Measurements from ENCODE around the gene CDC42EP1. TPM values are rescaled to one million over a fixed set of nuclear protein-coding genes. Genes with fewer than 3 reads are reported as not detected.
"Not testable (repeated sequence)": the region's sequence is repeated elsewhere in the genome, so short reads cannot be mapped to it uniquely, and the experiment has no call there.

CDC42EP1 gene
- total RNA-seq, 1 donor from 2014 or later = 39.1 TPM

GRCh38 chr22:37601540-37602442 lies 41.5 kb downstream of the CDC42EP1 start:
- Mint-ChIP-seq H3K27ac (no peak overlapping the region), H3K9me3 (no peaks in the 10 kb centered on the region), H3K4me1 (peaks cover 29% of the 10 kb centered on the region), H3K27me3 (ENCODE audit: low read depth) (no peaks in the 10 kb centered on the region), H3K4me3 (no peak overlapping the region), H3K36me3 (no peaks in the 10 kb centered on the region)
- no peak for TF ChIP-seq CTCF (IDR thresholded peaks at IDR 0.05; ENCODE audit: unreplicated experiment)
- DNase-seq (ENCODE audit: low spot score in 2 of 2, unreplicated experiment in 2 of 2) = no peak

DNA sequence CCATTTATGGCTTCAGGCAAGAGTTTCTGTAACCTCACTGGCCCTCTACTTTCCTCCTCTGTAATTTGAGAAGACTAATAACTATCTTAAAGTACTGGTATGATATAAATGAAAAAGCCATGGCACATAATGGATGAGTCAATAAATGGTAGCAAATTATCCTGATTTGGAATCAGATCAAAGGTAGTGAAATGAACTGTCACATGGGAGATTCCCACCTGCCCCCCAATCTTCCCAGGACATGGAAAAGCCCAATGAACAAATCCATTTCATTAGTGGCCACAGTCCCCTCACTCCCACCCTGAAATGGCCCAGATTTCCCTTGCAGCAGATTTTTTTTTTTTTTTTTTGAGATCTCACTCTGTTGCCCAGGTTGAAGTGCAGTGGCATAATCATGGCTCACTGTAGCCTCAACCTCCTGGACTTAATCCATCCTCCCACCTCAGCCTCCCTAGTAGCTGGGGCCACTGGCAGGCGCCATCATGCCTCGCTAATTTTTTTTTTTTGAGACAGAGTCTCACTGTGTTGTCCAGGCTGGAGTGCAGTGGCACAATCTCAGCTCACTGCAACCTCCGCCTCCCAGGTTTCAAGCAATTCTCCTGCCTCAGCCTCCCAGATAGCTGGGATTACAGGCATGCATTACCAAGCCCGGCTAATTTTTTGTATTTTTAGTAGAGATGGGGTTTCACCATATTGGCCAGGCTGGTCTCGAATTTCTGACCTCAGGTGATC lies 42.4 kb downstream of the CDC42EP1 start:
- Mint-ChIP-seq H3K4me1 (peaks cover 37% of the 10 kb centered on the region), H3K27ac (peak overlapping the region; percentile 54)
- not testable (repeated sequence) for DNase-seq (ENCODE audit: low spot score in 2 of 2, unreplicated experiment in 2 of 2); H3K27me3 Mint-ChIP-seq (ENCODE audit: low read depth); H3K9me3 Mint-ChIP-seq; H3K4me3 Mint-ChIP-seq; H3K36me3 Mint-ChIP-seq

- no peak for DNase-seq (ENCODE audit: low spot score in 2 of 2, unreplicated experiment in 2 of 2)
- H3K27ac Mint-ChIP-seq = no peak overlapping the region
- H3K4me1 Mint-ChIP-seq = peaks cover 42% of the 10 kb centered on the region
- no peak overlapping the region for H3K4me3 Mint-ChIP-seq
- H3K27me3 Mint-ChIP-seq (ENCODE audit: low read depth) = no peaks in the 10 kb centered on the region
- H3K9me3 Mint-ChIP-seq = no peaks in the 10 kb centered on the region
- no peak for TF ChIP-seq CTCF (IDR thresholded peaks at IDR 0.05; ENCODE audit: unreplicated experiment)
- no peaks in the 10 kb centered on the region for H3K36me3 Mint-ChIP-seq
These were observed 43.8 kb downstream of the CDC42EP1 start for GRCh38 chr22:37604074-37604473.

- H3K27me3 Mint-ChIP-seq (ENCODE audit: low read depth) = no peaks in the 10 kb centered on the region
- no peak overlapping the region for H3K4me3 Mint-ChIP-seq
- H3K27ac Mint-ChIP-seq = peak overlapping the region; percentile 52
- TF ChIP-seq CTCF (IDR thresholded peaks at IDR 0.05; ENCODE audit: unreplicated experiment) = no peak
- DNase-seq (ENCODE audit: low spot score in 2 of 2, unreplicated experiment in 2 of 2) = no peak
- no peaks in the 10 kb centered on the region for H3K36me3 Mint-ChIP-seq
- H3K9me3 Mint-ChIP-seq = no peaks in the 10 kb centered on the region
- H3K4me1 Mint-ChIP-seq = peaks cover 47% of the 10 kb centered on the region
These were observed 44.6 kb downstream of the CDC42EP1 start for GRCh38 chr22:37604875-37605274.

DNA sequence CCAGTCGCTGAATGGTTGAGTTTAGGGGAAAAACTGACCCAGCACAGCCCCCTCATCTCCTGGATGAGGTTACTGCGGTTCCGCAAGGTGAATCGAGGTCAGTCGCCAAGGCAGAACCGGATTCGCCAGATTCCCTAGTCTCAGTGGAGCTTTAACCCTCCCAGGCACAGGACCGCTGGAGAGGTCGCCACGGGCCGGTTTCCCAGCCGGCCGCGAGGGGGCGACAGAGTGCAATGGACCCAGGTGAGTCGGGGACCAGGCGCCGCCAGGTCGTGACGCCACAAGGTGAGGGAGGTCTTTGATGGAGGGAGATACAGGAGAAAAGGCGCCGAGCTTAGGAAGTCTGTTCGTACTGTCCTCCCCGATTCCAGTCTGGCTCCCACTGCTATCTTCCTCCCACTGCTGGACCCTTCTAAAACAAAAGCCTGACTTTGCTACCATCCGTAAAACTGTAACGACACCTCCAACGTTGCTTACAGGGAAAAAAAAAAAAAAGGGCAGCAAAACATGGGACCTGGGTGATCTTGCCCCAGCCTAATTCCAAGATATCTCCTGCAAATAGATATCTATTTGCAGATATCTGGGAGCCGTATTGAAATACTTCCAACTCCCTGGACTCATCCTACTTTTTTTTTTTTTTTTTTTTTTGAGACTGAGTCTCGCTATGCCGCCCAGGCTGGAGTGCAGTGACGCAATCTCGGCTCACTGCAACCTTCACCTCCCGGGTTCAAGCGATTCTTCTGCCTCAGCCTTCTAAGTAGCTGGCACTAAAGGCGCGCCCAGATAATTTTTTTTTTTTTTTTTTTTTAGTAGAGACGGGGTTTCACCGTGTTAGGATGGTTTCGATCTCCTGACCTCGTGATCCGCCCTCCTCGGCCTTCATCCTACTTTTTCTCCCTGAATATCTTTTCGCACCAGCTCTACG lies 47.0 kb downstream of the CDC42EP1 start:
- H3K27me3 Mint-ChIP-seq (ENCODE audit: low read depth) = no peaks in the 10 kb centered on the region

More for the DNA sequence above, 47.0 kb downstream of the CDC42EP1 start:
- Mint-ChIP-seq H3K27ac (peak overlapping the region; percentile 99), H3K4me1 (peaks cover 46% of the 10 kb centered on the region), H3K36me3 (no peaks in the 10 kb centered on the region), H3K4me3 (peak overlapping the region; percentile 88), H3K9me3 (no peaks in the 10 kb centered on the region)
- TF ChIP-seq CTCF (IDR thresholded peaks at IDR 0.05; ENCODE audit: unreplicated experiment) = peak; percentile 98
- DNase-seq (ENCODE audit: low spot score in 2 of 2, unreplicated experiment in 2 of 2) = peak; percentile 81 to 97

Measured in mesothelial cell of epicardium (in vitro differentiated cells).